ENCODE data around the gene RAPGEF2.
"Not testable (repeated sequence)": the region's sequence is repeated elsewhere in the genome, so short reads cannot be mapped to it uniquely, and the experiment has no call there.

RAPGEF2 gene

DNA sequence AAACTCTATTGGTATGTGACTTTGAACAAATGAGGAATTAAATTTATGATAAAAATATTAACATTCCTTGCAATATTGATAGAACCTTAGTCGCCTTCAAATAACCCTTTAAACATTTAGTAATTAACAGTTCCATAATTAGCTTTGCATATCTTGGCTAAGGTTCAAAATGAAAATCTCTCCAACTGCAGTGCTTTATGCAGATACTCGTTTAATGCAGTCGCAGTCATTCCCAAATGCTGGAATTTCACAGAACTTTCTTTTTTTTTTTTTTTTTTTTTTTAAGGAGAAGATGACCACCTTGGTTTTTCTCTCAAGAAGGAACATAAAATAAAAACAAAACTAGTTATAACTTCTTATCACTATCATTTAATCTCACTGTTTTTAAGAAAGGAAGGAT lies 5.2 kb downstream of the RAPGEF2 start:
- TF ChIP-seq, protein P1, sequence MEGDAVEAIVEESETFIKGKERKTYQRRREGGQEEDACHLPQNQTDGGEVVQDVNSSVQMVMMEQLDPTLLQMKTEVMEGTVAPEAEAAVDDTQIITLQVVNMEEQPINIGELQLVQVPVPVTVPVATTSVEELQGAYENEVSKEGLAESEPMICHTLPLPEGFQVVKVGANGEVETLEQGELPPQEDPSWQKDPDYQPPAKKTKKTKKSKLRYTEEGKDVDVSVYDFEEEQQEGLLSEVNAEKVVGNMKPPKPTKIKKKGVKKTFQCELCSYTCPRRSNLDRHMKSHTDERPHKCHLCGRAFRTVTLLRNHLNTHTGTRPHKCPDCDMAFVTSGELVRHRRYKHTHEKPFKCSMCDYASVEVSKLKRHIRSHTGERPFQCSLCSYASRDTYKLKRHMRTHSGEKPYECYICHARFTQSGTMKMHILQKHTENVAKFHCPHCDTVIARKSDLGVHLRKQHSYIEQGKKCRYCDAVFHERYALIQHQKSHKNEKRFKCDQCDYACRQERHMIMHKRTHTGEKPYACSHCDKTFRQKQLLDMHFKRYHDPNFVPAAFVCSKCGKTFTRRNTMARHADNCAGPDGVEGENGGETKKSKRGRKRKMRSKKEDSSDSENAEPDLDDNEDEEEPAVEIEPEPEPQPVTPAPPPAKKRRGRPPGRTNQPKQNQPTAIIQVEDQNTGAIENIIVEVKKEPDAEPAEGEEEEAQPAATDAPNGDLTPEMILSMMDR (IDR thresholded peaks at IDR 0.05; ENCODE audit: insufficient read depth, missing control alignments): no peak
- no peak for DNase-seq (ENCODE audit: insufficient read length, low spot score)
- no peak for FAIRE-seq

DNA sequence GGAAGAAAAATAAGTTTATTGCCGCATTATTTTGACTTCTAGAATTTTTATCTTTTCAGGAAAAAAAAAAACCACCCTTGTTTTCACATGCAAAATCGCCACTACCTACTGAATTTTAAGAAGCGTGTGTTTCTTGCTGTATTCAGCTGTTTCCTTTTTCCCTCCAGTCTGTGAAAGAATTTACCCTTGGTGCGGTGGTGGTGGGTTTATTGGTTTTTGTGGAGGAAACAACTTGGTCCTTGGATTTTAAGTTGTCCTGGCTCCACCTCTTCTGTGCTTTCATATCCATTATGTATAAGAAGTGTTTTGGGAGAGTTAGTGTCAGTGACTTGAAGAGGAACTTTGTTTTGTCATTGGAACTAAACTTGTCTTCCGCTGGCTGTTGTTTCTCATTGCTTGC lies 8.1 kb downstream of the RAPGEF2 start:
- DNase-seq (ENCODE audit: insufficient read length, low spot score): no peak
- FAIRE-seq: no peak
- TF ChIP-seq, protein P1 (IDR thresholded peaks at IDR 0.05; ENCODE audit: insufficient read depth, missing control alignments): no peak

DNA sequence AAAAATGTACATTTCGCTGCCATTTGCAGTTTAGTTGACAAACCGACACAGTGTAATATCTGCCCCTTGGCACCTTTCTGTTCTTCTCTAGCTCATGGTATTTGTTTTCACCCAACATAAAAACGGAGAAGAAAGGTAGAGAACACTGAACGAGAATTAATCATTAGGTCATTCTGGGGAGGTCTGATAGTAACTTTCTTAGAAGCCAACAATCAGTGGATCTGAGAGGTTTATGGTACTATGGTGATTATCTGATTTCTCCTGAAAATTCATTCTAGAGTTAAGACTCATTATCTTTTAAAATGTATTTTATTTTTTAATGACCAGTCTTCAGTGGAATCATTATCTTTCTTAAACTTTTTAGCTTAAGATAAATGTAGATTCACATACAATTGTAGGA lies 8.5 kb downstream of the RAPGEF2 start:
- TF ChIP-seq, protein P1 (IDR thresholded peaks at IDR 0.05; ENCODE audit: insufficient read depth, missing control alignments): no peak
- DNase-seq (ENCODE audit: insufficient read length, low spot score) (no peak), FAIRE-seq (no peak)

DNA sequence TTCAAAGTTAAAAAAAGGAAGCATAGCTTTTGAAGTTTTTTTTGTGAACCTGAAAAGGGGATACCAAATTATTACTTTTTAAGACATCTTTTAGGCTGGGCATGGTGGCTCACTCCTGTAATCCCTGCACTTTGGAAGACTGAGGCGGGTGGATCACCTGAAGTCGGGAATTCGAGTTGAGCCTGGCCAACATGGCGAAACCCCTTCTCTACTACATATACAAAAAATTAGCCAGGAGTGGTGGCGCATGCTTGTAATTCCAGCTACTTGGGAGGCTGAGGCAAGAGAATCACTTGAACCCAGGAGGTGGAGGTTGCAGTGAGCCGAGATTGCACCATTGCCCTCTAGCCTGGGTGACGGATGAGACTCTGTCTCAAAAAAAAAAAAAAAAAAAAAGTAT lies 10.5 kb downstream of the RAPGEF2 start:
- FAIRE-seq; DNase-seq (ENCODE audit: insufficient read length, low spot score): not testable (repeated sequence)

DNA sequence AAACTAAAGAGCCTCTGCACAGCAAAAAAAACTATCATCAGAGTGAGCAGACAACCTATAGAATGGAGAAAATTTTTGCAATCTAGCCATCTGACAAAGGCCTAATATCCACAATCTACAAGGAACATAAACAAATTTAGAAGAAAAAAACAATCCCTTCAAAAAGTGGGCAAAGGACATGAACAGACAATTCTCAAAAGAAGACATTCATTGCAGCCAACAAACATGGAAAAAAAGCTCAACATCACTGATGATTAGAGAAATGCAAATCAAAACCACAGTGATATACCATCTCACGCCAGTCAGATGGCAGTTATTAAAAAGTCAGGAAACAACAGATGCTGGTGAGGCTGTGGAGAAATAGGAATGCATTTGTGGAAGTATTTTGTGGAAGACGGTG lies 13.2 kb downstream of the RAPGEF2 start:
- FAIRE-seq; DNase-seq (ENCODE audit: insufficient read length, low spot score): not testable (repeated sequence)

DNA sequence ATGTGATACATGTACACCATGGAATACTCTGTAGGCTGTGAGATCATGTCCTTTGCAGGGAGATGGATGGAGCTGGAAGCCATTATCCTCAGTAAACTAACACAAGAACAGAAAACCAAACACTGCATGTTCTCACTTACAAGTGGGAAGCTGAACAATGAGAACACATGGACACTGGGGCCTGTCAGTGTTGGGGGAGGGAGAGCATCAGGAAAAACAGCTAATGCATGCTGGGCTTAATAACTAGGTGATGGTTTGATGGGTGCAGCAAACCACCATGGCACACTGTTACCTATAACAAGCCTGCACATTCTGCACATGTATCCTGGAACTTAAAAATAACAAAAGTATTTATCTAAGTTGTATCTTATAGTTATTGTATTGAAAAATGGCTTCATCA lies 13.8 kb downstream of the RAPGEF2 start:
- DNase-seq (ENCODE audit: insufficient read length, low spot score); FAIRE-seq: not testable (repeated sequence)

DNA sequence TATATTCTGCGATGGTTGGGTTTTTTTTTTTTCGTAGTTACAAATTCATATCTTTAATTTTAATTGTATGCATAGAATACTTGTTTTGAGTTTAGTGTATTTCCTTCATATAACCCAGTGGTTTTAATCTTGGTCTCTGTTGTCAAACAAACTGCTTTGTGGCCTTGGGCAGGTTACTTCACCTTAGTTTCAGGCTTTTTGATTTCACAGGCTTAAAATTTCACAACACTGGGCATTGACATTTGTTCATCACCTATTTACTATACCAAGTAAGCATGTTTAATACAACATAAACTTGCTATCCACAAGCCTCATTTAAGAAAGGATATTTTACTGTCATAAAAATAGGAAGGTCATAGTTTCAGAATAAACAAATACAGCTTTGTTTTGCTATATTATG lies 14.7 kb downstream of the RAPGEF2 start:
- FAIRE-seq (no peak), DNase-seq (ENCODE audit: insufficient read length, low spot score) (no peak)
- TF ChIP-seq, protein P1 (IDR thresholded peaks at IDR 0.05; ENCODE audit: insufficient read depth, missing control alignments): no peak

DNA sequence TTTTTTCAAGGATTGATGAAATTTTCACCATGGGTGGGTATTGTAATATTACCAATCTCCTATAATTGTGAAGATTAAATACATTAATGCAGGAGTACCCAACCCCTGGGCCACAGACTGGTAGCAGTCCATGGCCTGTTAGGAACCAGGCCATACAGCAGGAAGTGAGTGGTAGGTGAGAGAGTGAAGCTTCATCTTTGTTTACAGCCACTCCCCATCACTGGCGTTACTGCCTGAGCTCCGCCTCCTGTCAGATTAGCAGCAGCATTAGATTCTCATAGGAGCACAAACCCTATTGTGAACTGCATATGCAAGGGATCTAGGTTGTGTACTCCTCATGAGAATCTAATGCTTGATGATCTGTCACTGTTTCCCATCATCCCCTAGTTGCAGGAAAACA lies 15.1 kb downstream of the RAPGEF2 start:
- DNase-seq (ENCODE audit: insufficient read length, low spot score): no peak

DNA sequence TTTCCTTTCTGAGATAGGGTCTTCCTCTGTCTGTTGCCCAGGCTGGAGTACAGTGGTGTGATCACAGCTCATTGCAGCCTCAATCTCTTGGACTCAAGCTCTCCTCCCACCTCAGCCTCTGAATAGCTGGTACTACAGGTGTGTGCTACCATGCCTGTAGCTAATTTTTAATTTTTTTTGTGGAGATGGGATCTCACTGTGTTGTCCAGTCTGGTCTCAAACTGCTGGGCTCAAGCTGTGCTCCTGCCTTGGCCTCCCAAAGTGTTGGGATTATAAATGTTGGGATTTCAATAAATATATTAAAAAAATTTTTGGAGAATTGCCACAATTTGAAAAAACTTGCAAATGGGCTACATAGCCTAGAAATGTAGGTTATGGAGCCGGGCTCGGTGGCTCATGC lies 18.5 kb downstream of the RAPGEF2 start:
- DNase-seq (ENCODE audit: insufficient read length, low spot score): no peak
- FAIRE-seq: no peak
- TF ChIP-seq, protein P1 (IDR thresholded peaks at IDR 0.05; ENCODE audit: insufficient read depth, missing control alignments): no peak

More for the DNA sequence above, 15.1 kb downstream of the RAPGEF2 start:
- TF ChIP-seq, protein P1 (IDR thresholded peaks at IDR 0.05; ENCODE audit: insufficient read depth, missing control alignments): no peak
- no peak for FAIRE-seq

Measured in D721Med (cell line).